ENCODE data around the gene NAP1L4.

The NAP1L4 gene

GRCh38 chr11:3010521-3011275, 18.6 kb upstream of the NAP1L4 start:
- no peak for DNase-seq

- DNase-seq = no peak
Observed at GRCh38 chr11:3010004-3010403, 17.9 kb upstream of the NAP1L4 start.

- no peak for DNase-seq
Observed at GRCh38 chr11:3009481-3009880, 17.4 kb upstream of the NAP1L4 start.

GRCh38 chr11:3008746-3009336, 16.7 kb upstream of the NAP1L4 start:
- DNase-seq = no peak

GRCh38 chr11:3007404-3008010, 15.4 kb upstream of the NAP1L4 start:
- DNase-seq = no peak

- peak; percentile 30 for DNase-seq
Observed at GRCh38 chr11:3006505-3007260, 14.6 kb upstream of the NAP1L4 start.

- DNase-seq = no peak
Observed at GRCh38 chr11:3004481-3004880, 12.4 kb upstream of the NAP1L4 start.

GRCh38 chr11:3003396-3004231, 11.5 kb upstream of the NAP1L4 start:
- DNase-seq = no peak

- DNase-seq = no peak
Observed at GRCh38 chr11:3002871-3003270, 10.7 kb upstream of the NAP1L4 start.

- no peak for DNase-seq
Observed at GRCh38 chr11:3002351-3002861, 10.3 kb upstream of the NAP1L4 start.

- no peak for DNase-seq
Observed at GRCh38 chr11:3001496-3001895, 9.4 kb upstream of the NAP1L4 start.

- no peak for DNase-seq
Observed at GRCh38 chr11:3000032-3000961, 8.2 kb upstream of the NAP1L4 start.

GRCh38 chr11:2999464-2999998, 7.4 kb upstream of the NAP1L4 start:
- DNase-seq = no peak

- no peak for DNase-seq
Observed at GRCh38 chr11:2998073-2998850, 6.1 kb upstream of the NAP1L4 start.

GRCh38 chr11:2997406-2997805, 5.3 kb upstream of the NAP1L4 start:
- no peak for DNase-seq

GRCh38 chr11:2996976-2997375, 4.8 kb upstream of the NAP1L4 start:
- DNase-seq = no peak

GRCh38 chr11:2995893-2996554, 3.9 kb upstream of the NAP1L4 start:
- DNase-seq = no peak

GRCh38 chr11:2995031-2995561, 3.0 kb upstream of the NAP1L4 start:
- no peak for DNase-seq

- DNase-seq = no peak
Observed at GRCh38 chr11:2994336-2994730, 2.2 kb upstream of the NAP1L4 start.
